ENCODE results near the gene SLC12A8.

The SLC12A8 gene

DNA sequence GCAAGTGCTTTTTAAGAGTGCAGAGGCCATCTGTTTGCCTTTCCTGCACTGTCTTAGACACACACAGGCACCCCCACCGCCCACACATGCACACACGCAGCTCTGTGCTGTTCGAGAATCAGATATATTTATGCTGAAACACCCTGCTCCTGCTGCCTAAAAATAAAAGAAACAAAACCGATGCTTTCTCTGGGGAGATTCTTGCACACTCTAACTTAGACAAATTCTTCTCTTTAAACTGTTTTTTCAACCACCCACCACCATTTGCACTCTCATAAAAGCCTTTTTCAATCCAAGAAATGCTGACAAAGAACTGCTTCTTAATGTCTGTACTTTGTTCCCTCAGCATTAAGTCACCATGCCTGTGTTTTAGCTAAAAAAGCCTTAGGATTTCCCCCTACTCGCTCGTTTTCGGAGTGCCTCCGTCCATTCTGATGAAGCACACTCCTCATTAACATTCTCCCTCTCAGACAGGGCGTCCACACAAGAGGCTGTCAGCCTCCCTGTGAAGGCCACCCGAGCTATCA, 26.2 kb downstream of the SLC12A8 start:
- no peak for DNase-seq (ENCODE audit: low spot score)

DNA sequence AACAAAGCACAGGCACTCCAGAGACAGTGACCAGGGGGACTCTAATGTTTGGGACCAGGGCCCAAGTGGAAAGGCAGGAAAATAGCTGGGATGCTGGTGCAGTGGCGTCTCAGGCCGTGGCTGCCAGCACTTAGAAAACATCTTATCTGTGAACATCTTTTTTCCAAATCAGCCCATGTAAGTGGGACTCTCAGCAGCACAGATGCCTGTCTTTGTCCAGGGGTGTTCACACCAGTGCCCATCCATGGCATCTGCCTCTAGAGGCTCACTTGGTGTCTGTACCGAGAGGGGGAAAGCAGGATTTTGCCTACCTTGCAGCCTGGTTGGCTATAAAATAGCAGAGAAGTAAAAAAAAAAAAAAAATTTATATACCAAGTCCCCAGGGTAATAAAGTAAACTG, 26.7 kb downstream of the SLC12A8 start:
- DNase-seq (ENCODE audit: low spot score) = no peak

DNA sequence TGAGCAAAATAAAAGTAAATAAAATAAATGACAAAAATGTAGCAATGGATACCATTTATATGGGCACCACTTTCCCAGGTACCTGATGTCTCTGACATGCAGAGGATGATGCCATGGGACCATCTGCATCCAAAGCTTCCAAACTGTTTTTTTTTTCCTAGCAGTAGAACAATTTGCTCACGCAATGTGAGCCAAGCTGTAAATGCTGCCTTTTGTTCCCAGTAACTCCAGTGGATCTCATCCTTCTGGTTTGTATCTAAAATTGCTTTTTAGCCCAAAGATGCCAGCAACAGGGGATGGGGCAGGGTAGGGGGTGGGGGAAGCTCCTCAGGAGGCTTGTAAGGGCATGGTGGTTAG, 32.7 kb downstream of the SLC12A8 start:
- DNase-seq (ENCODE audit: low spot score) = no peak

DNA sequence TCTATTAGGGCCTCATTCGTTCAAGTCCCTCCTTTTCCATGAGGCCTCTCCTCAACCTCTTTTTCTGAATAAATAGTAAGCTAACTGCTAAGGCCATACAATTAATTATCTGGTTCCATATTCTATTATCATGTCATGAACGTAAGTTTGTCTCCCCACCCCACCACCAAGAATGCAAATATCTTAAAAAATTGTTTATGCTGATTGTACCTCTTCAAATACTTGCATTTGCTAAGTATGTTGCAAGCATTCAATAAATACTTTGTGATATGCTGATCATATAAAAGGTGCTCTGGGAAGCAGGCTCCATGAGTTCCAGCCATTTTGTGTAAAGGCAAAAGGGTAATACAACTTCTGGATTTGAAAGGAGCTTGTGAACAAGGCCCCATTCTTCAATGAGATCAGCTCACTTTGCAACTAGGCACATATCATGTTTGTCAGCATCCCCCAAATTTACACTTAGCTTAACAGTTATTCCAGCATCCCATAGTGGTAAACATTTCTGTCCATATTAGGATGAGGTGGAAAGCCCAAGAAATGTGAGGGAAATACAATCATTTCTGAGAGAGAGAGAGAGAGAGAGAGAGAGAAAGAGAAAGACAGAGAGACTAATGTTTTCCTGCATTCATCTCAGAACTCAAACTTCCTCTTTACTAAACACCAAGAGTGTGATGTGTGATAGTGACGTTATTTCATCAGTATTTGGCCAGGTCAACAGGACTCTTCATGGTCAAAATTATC, 33.2 kb downstream of the SLC12A8 start:
- DNase-seq (ENCODE audit: low spot score) = peak; percentile 5

DNA sequence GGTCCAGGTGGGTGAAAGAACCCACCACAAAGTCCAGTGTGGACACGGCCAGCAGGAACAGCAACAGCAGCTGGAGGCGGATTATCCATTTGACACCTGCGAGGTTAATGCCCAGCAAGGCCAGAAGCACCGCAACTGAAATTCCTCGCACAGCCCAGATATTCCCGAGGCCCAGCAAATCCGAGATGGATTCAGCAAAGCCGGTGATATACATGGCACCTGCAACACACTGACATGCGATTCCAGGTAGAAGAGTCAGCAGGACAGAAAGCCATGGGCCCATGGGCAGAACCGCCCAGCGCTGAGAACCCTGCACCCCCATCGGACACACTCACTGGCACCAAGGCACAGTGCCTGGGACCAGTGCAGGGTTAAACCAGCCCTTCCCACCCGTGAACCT, 34.8 kb downstream of the SLC12A8 start:
- no peak for DNase-seq (ENCODE audit: low spot score)

DNA sequence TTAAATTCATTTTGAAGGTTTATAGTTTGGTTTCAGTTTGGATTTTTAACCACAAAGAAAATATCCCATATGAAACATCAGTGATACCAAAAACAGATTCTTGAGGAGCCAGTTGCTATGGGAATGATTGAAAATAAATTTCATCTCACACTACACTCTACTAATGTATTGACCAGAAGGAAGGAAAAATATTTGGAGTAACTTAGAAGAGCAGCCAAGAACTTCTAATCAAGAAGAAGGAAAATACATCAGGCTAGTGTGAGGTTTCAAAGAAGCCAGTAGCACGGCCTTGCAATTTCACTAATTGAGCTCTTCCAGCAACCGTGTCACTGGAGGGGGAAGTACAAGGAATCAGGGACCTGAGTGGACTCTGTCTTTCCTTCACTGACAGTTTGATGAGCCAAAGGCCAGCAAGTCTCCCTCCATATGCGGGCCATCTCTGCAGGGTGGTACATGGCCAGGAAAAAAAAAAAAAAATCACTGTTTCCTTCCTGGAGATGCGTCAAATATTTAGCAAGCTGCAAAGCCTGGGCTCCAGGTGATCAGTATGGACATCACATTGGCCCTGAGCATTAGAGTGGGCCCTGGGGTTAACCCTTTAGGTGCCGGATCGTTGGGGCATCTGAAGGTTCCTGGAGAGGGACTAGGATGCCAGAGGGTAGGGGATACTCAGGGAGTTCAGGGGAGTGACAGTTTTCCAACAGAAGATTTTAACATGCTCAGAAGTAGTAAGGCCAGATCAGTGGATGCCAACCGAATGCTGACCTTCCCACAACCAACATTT, 37.1 kb downstream of the SLC12A8 start:
- DNase-seq (ENCODE audit: low spot score) = no peak

DNA sequence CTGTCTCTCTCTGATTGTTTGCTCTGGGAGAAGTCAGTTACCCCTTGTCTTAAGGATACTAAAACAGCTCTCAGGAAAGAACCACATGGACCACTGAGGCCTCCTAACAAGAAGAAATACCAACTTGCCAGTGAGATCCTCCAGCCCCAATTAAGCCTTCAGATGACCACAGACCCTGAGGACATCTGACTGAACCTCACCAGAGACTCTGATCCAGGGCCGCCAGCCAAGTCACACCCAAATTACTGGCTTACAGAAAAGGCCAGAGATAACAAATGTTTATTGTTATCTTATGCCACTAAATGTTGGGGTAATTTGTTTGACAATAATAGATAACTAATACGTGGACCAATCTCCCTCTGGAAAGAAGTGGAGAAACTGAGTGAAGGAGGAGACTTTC, 40.2 kb downstream of the SLC12A8 start:
- DNase-seq (ENCODE audit: low spot score) = no peak

DNA sequence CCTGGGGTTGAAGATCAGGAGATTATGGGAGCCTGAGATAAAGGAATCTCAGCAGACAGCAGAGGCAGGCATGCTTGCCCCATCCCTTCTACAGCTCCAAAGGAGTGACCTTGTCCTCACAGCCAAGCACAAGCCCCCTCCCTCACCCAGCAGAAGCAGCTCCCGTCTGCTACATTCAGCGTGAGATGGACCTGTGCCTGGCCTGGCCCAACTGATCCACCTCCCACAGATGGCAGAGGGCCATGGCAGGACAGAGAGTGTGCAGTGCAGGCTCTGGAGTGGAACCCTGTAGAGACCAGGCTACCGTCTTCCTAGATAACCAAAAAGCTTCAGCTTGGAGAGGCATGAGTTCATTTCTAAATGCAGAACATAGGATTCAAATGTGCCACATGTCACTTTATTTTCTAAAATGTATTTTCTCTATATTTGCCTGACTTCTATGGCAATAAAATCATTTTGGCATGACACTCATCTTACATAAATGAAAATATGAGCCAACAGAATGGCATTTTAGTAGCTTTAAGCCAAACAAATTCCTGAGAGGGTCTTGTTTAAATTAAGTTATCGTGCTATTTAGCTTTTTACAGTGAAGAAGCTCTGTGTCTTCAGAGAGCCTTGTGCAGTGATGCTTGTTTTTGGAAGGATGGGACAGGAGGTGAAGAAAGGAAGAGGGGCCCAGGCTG, 43.7 kb downstream of the SLC12A8 start:
- no peak for DNase-seq (ENCODE audit: low spot score)

DNA sequence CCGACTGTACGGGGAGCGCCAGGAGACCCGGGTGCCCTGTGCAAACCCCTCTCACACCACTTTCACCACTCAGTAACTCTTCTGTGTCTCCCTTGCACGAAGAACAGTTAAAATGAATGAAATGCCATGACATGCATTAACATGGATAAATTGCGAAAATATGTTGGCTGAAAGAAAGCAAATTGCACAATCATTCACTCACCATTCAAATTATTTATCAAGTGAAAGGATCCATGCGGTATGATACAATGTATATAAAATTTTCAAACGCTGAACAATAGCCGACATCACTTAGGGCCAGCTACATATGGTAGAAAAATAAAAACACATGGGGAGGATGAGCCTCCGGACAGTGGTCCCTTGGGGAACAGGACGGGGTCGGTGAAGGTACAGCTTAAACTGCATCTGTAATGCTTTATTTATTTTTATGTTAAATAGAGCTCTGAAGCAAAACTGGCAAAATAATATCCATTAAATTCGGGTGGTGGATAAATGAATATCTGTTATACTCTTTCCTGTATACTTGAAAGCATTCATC, 45.9 kb downstream of the SLC12A8 start:
- DNase-seq (ENCODE audit: low spot score) = no peak

DNA sequence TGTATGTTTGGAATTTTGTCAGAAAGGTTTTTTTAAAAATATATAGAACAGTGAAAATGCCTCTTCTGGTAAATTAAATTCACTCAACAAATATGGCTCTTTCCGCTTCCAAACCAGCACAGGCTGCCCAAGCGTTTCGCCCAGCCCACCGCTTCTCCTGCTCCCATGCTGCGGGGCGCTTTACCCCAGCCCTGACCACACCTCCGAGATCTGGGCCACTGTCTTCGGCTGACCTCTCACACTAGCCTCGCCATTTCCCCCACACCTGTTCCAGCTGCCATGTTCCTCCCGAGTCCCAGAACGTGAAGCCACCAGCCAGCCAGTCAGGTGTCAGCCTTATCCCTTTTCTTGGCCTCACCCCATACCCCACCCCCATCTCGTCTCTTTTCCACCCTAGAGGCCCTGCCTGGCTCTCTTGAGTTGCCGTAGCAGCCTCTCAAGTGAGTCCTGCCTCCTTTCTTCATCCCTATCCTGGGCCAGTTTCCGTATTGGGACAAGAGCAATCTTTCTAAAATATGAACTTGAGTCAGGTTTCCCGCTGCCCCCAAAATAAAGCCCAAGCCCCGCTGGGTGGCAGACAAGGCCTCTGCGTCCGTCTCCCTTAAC, 46.5 kb downstream of the SLC12A8 start:
- no peak for DNase-seq (ENCODE audit: low spot score)

DNA sequence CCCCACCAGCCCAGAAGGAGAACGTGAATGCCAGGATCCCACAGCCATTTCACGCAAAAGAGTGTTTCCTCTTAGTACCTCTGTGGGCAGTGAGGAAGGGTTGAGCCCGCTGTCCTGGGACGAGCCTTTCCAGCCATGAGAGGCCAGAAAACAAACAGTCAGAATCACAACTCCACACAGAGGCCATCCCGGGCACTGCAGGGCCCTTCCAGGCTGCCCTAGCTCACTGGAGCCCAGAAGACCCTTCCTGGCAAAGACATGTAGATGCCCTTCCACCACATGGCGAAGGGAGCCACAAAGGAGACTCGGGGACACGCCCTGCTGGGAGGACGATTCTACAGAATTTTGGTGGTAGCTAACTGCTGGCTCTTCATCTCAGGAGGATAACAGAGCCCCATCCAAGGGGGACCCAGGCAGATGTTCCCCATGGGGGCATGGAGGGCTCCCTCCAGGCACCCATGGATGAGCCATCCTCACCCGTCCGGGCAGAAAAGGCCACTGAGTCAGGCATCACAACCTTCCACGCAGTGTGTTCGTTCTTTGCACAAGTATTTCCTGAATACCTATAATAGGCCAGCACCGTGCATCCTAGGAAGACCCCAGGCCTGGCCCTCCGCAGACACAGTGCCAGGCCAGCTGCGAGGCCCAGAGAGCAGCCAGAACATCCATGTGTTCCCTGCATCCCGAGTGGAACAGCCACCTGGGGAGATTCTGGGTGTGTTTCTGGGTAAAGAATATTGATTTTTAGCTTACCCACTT, 47.2 kb downstream of the SLC12A8 start:
- DNase-seq (ENCODE audit: low spot score) = no peak

DNA sequence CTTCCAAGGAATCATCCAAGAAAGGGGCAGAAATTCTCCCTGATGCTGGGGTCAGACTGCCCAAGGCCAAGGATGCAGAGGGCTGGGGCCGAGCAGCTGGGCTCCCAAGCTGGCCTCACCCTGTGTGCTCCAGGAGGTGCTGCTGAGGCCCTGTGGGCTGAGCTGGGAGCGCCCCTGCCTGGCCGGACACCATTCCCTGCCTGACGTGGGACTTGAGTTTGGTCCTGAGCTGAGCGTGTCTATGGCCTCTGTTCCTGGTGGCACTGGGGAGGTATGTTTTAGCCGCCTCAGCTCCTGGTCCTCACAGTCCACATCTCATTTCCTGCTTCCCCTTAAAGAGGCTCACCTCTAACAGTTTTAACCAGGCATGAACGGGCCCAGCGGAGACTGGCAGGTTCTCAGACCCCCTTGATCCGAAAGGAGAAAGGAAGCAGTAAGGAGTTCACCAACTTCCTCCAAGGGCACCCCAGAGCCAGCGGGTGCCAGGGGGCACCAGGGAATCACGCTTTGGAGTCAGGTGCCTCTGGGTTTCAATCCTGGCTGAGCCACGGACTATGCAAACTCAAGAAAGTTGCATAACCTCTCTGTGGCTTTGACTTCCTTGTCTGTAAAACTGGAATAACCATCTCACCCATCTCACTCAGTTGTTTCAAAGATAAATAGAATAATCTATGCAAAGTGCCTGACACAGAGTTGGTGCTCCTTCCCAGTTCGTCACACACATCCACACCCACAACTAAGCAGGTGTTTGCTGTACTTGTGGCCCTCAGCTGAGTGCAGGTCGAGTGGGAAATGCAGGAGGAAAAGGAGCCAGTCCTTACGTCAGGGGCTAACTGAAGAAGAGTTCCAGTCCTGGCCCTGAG, 48.6 kb downstream of the SLC12A8 start:
- no peak for DNase-seq (ENCODE audit: low spot score)

DNA sequence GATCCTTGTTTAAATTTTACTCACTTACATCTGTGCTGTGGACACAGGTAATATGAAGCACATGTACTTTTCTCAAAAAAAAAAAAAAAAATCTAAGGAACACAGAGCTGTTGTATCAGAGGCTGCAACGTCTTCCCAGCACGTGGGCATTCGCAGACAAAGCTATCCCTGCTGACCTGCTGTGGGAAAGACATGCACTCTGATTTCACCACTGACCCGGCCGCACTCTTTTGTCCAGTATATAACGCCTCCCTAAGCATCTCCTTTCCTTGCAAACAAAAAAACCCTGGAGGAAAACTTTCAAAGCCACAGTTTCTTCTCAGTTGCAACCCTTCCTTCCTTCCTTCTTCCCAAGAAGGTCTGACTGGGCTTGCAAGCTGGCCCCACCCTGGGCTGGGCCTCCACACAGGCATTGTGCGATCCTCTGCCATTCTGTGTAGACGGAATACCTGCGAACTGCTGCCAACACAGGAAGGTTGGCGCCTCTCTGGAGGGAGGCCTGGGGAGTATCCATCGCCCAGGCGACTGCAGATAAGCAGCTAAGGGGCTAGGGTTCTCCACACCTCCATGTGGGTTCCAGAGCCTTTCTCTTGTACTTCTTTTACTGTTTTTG, 50.8 kb downstream of the SLC12A8 start:
- no peak for DNase-seq (ENCODE audit: low spot score)

DNA sequence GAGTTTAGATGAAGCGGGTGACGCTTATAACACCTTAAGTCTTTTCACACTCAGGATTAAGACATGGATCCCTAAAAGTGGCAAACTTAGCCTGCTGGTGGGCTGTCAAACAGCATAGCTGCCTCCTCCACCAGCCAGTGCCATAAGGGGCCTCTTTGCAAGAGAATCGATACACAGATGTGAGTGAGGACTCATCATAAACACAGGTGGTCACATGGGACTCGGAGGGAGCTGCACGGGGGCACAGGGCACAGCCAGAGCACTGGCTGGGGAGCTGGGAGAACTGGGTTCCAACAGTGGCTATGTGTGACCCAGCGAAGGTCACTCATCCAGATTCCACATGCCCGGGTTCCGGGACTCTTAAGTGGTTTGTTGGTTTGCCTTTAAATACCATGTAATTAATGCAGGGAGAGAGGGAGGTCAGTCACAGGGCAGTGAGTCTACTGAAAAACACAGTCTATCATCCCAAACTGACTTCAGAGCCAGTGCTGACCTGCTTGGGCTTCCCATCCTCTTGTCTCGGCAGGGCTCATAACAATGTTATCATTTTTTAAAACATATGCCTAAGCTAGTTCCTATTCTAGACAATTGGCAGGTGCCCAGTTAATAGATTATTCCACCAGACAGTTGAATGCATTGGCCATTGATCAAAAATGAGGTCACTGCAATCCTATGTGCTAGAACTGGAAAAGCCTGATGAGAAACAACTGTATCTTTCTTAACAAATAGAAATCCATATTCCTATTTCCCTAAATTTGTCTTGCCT, 51.8 kb downstream of the SLC12A8 start:
- no peak for DNase-seq (ENCODE audit: low spot score)

DNA sequence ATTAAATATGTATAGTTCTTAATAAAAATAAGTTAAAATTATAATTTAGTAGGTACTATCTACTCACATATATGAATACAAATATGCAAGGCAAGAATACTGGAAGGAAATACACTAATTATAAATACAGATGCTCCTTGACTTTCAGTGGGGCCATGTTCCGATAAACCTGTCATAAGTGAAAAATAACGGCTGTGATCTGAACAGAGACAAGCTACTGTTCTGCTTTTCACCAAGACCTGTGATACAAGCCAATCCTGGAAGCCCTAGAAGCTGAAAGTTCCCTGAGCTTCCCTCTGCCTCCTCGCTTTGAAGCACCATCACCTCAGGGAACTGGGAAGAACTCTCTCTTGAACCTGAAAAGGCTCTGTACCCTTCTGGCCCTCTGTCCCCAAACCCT, 55.4 kb downstream of the SLC12A8 start:
- DNase-seq (ENCODE audit: low spot score) = no peak

DNA sequence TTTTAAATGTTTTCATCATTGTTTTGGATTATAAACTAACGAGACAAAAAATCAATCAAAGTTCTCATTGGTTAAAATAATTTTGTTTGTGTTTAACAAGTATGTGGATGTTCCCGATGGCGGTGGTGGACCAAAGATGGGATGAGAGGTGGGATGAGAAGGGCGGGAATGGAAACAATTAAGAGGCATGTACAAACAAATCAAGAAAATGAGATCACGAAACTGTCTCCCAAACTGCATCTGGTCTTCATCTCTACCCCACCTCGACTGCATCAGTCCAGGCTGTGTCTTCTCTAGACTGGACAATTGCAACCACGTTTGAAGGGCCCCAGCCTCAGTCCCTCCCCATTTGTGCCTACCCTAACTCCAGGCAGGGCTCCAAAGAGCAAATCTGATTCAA, 56.1 kb downstream of the SLC12A8 start:
- DNase-seq (ENCODE audit: low spot score) = no peak

DNA sequence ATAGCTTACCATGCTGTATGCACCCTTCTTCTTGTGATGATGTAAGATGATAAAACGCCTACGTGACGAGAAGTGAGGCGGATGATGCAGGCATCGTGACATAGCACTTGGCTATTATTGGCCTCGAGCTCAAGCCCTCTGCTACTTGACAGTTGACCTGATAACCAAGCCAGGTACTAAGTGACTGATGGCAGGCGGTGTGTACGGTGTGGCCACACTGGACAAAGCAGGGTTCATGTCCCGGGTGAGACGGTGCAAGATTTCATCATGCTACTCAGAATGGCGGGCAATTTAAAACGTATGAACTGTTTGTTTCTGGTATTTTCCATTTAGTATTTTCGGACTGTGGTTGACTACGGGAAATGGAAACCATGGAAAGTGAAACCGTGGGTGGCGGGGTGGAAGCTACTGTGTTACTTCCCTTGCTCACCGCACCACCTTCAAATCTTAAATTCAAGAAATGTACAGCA, 57.7 kb downstream of the SLC12A8 start:
- no peak for DNase-seq (ENCODE audit: low spot score)

DNA sequence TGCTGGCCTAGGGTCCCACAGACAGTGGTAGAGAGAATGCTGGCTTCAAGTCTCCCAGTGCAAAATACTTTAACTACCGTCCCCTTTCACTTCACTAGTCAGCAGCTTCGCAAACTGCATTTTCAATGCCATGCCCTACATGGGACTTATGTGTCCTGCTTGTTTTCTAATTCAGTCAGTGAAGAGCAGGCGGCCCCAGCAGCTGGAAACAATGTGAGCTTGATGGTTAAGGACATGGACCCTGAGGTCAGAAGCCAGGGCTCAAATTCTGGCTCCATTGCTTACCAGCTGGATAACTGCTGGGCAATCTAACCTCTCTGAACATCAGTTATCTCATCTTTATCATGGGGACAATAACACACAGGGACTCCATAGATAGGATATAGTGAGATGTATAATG, 58.4 kb downstream of the SLC12A8 start:
- DNase-seq (ENCODE audit: low spot score) = no peak

DNA sequence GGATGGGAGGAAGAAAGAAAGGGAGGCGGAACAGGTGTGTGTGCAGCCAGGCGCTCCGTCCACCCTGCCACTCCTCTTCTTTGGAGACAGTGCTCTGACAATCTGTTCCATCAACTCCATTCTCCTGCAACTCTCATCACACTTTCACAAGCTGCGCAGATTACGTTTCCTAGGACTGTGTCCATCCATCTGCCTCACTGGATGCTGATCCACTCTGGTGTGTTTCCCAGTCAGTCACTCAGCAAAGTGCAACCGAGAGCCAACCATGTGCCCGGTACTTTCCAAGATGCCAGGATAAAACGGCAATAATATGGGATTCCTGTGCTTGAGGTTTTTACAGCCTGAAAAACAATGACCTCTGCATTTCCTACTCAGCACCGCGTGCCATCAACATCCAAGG, 59.6 kb downstream of the SLC12A8 start:
- DNase-seq (ENCODE audit: low spot score) = no peak

Measured in globus pallidus (tissue), 1 donor.